HG03139 (cell line): ENCODE results near the gene MRPL55.
"Not testable (repeated sequence)": the region's sequence is repeated elsewhere in the genome, so short reads cannot be mapped to it uniquely, and the experiment has no call there.

Experiments
- ATAC-seq: cut with Tn5 transposase; IDR thresholded peaks from one replicate; pipeline ENCODE4 v1.9.1; 2021; ENCODE audit not compliant: unreplicated experiment

The MRPL55 gene

GRCh38 chr1:228125185-228125584 lies 16.1 kb upstream of the MRPL55 start:
- ATAC-seq: no peak

- ATAC-seq: no peak
Observed at GRCh38 chr1:228123505-228123904, 14.4 kb upstream of the MRPL55 start.

DNA sequence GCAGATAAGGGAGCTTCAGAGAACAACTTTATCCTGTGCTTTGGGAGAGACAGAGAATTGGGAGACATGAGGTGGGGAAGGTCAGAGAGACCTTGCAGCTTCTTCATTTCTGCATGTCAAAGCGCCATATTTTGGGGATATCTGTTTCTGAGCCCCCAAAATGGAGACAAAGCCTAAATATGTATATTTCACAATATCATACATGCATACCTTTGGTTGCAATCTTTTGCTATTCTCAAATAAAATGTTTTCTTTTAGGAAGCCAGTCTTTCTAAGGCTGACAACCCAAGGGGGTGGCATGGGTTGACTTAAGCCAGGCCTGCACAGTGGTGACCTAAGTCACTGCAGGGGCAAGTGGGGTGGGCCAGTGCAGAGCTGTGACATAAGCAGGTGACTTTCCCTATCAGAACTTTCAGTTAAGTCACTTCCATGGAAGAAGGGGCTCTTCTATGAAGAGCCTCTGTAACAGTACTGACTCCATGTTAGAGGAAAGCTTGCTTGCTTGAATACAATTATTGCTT lies 13.9 kb upstream of the MRPL55 start:
- no peak for ATAC-seq

- ATAC-seq: no peak
Observed at GRCh38 chr1:228120857-228121489, 11.9 kb upstream of the MRPL55 start.

DNA sequence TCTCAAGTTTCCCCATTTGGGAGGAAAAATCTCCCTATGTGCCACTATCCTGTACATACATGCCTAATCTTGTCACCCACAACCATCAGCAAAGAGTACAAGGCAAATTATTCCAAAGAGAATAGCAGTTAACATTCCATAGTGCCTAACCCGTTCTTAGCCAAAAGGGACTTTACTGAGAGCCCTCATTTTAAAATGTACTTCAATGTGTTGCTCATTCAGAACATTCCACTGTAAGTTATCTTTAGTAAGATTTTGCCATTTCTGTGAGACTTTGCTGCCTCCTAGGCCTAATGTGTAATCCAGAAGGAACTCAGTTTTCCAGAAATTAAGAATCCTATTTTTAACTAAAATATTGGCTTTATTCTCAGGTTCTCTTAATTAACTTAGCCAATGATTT lies 11.3 kb upstream of the MRPL55 start:
- ATAC-seq: no peak

- no peak for ATAC-seq
Observed at GRCh38 chr1:228118040-228118439, 8.9 kb upstream of the MRPL55 start.

DNA sequence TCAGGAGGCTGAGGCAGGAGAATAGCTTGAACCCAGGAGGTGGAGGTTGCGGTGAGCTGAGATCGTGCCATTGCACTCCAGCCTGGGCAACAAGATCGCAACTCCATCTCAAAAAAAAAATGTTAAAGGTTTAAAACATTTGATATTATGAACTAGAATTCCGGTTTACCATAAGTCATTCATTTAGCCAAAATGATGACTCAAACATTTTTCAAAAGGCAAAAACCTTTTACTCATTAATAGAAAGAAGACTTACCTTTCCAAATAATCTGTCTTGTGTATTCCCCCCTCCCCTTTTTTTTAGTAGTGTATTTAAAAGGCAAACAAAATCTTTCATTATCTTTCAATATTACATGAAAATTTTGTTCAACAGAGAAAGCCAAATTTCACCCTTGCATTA lies 8.2 kb upstream of the MRPL55 start:
- no peak for ATAC-seq

- ATAC-seq: no peak
Observed at GRCh38 chr1:228114827-228115226, 5.7 kb upstream of the MRPL55 start.

GRCh38 chr1:228112617-228113016 lies 3.5 kb upstream of the MRPL55 start:
- no peak for ATAC-seq

GRCh38 chr1:228112167-228112566 lies 3.1 kb upstream of the MRPL55 start:
- no peak for ATAC-seq

- ATAC-seq: not testable (repeated sequence)
Observed at GRCh38 chr1:228111315-228111714, 2.2 kb upstream of the MRPL55 start.

- no peak for ATAC-seq
Observed at GRCh38 chr1:228110556-228110955, 1.5 kb upstream of the MRPL55 start.

DNA sequence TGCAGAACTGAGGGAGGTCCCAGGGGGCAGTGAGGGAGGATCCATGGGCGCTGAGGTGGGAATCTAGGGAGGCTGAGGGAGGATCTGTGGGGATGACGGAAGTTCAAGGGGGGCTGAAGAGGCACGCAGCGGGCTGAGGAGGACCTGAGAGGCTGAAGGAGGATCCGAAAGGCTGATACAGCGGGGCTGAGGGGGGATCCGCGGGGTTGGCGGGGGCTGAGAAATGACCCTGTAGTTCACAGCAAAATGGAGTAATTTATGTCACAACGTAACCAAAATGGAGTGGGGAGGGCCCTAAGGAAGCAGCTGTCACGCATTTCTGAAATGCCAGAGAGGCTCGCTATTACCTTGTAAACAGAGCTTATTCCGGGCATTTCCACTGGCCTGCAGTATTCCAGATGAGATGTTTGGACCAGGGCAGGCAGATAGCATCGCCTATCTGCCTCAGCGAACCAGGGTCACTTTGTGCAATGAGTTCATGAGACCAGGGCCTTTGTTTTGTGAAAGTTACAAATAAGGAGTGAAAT lies 926 bp upstream of the MRPL55 start:
- ATAC-seq: no peak

- ATAC-seq: no peak
Observed at GRCh38 chr1:228108742-228109072, 392 bp downstream of the MRPL55 start.

DNA sequence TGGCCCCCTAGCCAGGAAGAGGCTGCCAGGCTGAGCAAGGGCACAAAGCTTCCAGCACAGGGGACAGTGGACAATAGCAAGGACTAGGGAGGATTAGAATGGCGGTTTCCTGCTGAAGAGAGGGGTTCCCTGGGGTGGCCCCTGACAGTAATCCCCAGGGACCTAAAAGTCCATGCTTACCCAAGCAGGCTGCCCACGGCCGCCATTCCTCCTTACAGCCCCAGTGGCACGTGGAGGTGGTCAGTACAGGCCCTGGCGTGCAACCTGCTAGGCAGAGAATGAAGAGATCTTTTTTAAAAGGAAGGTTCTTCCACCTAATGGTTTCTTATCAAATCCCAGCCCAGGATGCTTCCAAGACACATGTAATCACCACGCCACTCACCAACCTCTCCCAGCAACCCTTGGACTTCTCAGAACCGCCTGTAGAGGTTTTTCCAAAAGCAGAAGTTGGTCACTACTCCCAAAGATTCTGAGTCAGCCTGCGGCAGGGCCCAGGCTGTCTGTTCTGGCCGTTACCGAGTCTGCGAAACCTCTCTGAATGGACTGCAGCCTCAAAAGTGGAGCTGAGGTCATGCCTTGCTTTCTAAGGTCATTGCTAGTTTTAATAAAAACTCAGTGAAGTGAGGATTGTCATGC lies 926 bp downstream of the MRPL55 start:
- ATAC-seq: no peak

DNA sequence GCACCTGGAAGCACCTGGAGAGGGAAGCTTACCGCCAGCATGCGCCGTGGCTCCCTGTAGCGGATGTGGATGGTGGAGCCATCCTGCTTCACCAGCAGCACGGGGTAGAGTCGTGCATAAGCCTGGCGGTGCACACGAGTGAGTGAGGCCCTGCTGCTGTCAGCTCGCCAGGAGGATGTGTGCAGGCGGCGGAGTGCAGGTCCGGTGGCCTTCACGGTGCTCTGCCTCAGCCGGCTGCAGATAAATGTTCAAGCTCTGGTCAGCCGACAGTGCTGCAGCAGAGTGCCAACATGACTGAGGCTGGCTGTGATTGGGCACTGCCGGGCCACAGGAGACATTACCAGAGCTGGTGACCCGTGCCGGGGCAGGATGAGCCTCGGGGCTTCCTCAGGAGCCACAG lies 1.5 kb downstream of the MRPL55 start:
- no peak for ATAC-seq

DNA sequence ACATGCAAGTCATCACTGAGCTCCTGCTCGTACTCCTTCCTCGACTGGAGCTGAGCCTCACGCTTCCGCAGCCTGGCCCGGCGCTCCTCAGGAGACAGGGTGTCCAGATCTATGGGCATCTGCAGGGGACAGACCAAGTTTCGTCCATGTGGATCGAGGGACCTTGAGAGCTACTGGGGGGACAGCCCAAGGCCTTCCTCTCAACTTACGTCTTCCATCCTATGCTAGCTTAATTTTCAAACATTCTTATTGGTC lies 2.4 kb downstream of the MRPL55 start:
- ATAC-seq: no peak

DNA sequence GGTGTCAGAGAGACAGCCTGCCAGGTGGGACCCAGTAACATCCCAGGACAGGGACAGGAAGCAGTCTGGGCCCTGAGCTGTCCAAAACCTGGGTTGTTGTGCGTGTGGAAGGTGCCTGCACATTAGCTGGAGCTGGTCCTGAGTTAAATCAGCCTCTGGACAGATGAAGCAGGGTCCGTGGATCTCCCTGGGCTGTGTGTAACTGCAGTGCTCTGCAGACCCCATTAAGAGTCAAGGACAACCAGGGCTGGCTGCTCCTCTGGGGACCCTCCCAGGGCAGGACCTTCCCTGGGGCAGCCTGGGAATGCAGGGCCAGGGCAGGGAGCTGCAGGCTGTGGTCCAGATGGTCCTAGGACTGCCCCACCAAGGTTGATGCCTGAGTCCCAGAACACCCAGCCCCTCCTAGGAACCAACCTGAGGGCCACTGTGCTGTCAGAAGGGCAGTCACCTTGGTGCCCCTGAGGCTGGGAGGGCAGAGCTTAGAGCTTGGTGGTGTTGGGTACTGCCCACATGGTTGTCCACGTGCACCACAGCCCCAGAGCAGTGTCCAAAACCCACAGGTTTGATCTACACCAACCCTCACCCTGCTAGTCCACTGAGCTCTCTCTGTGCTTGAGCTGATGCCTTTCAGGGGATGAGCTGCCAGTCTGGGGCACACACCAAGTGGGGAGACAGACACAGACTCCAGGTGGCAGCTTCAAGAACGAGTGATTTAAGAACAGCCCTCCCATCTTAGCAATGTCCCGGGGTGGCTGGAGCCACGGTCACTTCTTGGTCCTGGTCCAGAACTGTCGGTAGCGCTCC lies 2.9 kb downstream of the MRPL55 start:
- no peak for ATAC-seq

DNA sequence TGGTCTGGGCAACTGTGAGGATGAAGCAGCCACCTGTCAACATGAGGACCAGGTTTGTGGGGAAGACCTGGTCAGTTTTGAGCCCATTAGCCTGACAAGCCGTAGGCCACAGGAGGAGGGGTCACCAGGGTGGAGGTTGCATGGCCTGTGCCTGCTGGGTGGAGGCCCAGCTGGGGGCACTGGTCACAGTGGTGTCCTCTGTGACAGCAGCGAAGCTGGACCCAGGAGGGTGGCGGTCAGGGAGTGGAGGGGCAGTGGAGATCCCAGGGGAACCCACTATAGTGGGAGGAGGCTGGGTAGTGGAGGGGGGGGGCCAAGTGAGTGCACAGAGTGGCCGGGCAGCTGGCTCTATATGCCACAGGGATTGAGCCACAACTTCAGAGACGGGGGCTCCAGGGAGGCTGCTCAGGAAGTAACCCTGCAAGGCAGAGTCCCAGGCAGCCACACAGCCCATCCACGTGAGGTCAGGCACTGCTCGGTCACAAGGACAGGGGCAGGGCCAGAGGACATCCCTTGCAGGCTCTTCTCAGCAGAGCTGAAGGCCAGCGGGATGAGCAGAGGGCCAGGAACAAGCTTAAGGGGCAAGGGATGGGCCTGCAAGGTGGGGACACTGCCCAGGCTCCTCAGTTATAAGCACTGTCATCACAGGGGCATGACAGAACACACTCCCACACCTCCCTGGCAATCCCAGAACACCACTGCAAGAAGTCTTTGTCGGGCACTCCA lies 3.7 kb downstream of the MRPL55 start:
- no peak for ATAC-seq

DNA sequence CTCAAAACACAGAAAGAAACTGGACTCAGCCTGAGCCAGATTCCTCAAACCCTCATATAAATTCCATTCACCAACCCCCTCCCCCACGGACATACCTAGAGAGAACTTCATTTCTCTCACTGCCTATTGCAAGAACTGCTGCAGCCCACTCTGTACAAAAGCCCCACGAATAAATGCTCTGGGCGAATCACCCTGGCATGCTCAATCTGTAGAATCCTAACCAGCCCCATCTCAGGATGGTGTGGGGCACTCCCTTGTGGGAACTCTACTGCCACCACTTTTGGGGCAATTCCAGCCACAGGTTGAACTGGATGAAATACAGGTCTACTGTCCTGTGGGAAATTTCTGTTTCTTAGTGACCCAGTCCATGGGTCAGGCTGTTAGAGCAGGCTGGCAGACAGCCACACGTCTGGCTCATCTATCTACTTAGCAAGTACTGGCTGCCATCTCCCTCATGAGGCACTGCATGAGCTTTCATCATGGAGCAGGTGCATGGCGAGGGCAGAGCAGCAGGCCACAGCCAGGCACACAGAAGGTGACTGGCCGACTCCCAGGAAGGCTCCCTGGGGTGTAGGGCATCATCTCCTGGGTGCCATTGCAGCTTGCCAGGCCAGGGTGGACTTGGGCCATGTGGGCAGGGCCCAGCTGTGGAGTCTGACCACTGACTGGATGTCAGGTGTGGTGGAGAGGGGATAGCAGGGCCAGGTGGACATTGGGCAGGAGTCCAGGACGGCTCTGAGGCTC lies 4.4 kb downstream of the MRPL55 start:
- no peak for ATAC-seq
